ENCODE data around the gene GPR161.
A peak's percentile ranks its signal among the peaks of the same experiment; 100 is the strongest.

Gene GPR161

DNA sequence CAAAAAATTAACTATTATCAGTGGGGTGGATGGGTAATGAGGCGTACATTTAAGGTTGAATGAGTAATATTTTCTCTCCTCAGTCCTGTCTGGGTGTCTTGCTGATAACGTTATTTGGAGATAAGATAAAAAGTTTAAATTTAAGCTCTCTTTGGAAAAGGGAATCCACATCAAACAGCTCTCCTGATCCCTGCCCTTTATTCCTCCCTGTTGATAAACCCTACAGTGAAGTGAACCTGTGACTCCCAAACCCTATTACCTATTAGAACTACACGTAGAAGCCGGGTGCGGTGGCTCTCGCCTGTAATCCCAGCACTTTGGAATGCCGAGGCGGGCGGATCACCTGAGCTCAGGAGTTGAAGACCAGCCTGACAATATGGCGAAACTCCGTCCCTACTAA, 9.9 kb upstream of the GPR161 start:
- DNase-seq, result no peak

DNA sequence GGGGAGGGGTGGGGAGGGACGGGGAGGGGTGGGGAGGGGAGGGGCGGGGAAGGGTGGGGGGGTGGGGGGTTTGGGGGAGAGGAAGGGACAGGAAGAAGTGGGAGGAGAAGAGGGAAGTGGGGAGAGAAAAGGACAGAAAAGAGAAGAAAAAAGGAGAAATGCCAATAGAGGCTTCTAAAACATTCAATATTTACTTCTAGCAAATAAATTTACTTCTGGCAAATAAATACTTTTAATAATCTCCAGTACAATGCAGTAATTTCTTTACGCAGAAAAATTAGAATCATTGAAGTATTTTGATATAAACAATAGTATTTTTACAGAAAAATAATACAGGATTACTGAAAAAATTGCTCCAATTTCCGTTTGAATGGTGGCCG, 9.4 kb upstream of the GPR161 start:
- no peak for DNase-seq

DNA sequence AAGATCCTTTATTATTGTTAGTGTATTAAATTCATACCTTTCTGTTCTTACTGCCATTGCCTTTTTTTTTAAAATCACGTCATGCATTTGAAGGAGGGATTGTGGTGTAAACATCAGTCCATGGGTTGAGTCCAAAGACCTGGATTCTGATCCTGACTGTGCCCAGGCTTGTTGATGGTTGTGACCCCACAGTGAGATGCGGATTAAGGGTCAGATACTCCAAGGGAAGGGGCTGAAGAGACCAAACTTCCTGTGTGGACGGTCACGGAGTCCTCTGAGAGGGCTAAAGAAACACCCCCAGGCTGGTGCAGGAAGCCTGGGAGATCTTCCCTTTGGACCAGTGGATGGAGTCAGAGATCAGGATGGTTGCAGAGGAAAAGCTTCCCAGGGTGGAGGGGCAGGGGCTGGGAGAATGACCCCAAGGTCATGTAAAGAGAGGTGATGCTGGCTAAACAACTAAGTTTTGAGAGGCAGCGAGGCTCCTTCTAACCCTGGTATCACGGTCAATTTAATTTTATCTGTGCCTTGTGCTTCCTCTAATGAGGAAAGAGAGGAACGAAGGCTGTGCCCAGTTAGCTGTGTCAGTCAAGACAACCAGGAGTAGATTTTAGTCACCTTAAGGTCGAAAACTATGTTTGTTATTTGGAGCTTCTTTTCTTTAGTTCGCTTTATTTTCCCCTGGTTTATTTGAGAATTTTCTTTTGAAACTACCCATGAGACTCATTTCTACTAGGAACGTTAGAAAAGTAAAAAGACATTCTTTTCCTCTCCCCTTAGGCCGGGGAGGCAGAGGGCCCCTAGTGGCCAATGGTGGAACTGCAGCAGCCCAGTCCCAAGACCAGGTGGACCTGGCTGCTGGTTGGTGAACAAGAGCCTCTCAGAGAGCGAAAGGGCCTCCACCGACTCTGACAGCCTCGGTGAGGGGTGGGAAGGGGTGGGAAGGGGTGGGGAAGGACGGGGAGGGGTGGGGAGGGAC, 8.7 kb upstream of the GPR161 start:
- DNase-seq, result peak; percentile 82

DNA sequence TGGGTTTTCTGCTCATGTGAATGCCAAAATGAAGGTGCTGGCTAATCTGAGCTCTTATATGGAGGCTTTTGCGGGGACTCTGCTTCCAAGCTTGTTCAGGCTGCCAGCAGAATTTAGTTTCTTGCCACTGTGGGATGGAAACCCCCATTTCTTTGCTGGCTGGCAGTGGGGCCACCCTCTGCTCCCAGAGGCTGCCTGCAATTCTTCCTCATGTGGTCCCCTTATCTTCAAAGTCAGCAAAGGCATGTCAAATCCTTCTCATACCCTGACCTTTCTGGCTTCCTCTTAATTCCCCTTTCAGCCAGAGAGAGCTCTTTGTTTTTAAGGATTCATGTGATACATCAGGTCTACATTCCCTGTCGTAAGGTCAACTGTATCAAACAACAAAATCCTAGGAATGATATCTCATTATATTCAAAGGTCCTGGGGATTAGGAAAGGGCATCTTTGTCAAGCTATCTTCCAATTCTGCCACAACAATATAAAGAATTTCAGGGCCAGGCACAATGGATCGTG, 5.2 kb upstream of the GPR161 start:
- no peak for DNase-seq

DNA sequence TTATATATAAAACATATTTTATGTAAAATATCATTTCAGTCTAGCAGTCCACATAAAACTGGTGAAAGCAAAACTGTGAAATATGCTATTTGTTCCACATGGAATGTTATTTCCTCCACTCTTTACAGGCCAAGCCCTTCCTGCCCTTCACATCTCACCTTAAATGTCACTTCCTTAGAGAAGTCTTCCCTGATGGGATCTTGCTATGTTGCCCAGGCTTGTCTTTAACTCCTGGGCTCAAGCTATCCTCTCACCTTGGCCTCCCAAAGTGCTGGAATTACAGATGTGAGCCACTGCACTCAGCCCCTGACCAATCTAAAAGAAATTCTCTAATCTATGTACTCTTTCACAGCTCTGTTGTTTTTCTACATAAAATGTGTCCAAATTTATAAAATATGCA, 2.3 kb upstream of the GPR161 start:
- no peak for DNase-seq

DNA sequence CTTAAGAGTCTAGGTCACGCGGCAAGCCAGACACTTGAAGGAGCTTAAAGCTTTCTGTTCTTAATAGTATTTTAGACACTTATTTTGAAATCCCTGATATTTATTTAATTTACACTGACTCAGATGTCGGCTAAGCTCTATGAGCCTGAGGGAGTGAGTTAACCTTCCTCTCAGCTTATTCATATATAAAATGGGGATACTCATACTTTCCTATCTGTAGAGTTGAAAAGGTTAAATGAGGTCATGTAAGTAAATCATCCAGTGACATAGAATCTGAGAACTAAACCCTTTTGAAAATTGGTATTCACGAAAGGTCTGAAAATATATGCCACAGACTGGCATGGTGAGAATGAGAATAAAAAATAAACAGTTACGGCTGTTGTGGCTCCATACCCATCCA, 1.4 kb upstream of the GPR161 start:
- peak; percentile 17 for DNase-seq

DNA sequence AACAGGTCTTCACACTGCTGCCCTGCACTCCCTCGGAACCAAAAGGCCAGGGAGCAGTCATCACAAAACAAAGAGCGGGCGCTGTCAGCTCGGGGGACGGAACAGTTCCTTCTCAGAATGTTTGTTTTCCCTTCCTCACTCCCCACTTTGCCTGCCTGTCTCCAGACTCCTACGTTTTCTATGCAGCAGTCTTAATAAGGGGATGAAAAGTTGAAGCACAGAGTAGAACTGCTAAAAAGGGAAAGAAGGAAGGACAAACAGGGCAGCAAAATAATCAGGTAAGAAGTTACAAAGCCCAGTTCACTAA, 738 bp upstream of the GPR161 start:
- DNase-seq, result no peak

DNA sequence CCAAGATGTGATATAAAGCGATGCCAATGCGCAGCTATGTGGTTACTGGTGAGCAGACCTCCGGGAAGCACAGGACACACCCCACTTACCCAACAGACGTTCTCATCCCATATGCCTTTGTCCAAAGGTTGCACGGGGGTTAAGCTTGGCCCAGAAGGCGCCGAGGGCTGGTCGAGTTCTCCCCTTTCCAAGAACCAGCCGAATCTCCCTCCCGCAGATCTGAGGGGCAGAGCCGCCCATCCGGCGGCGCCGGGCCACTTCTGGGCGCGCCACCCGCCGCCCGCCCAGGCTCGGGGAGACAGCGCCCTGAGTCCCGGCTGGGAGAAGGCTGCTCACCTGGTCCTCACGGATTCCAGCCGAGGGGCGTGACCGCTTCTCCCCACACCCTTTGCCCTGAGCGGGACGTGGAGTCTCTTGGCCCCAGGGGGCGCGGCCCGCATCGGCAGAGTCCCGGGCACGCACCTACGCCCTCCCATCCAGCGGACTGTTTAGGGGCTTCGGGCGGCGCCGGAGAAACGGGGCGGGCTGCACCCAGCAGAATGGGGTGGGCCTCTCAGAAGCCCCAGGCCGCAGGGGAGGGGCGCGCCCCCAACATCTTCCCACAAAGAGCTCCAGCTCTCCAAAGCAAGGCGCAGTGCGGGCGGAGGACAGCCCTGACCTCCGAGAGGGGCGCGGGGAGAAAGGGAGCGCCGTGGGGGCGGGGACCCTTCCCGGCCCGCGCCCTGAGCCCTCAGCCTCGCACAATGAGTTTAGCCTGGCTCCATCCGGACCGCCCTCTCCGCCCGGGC, 615 bp downstream of the GPR161 start:
- peak; percentile 30 for DNase-seq

DNA sequence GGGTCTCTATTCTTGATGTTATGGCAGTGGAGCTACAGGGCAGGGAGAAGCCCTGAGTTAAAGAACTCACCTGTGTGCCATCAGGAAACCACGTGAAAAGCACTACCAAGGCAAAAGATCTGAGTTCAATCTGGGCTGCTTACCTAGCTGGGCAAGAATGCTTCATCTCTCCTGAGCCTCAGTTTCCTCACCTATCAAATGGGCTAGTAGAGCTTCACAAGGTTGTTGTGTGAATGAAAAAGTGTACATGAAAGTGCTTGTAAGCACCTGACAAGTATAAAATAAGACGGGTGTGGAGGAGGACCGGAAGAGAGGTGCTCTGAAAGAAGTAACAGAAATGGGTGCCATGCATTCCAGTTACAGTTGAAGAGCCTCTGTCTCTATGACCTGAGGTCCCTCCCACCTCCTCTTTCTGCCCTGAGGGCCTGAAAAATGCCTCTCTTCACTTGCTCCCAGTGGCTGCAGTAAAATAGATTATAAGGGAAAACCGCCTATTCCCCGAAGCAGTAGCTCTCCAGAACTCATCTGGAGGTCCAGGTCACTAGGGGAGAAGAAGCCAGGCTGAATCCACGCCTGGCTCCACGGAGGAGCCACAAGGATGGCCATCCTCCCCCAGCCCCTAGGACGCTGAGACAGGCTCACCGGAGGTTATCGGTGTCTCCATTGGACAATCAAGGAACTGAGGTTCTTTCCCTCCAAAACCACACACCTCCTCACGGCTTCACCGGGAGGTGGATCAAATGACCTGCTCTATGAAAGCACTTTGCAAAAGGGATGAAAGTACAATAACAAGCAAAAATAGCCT, 1.4 kb downstream of the GPR161 start:
- DNase-seq, result peak; percentile 41

DNA sequence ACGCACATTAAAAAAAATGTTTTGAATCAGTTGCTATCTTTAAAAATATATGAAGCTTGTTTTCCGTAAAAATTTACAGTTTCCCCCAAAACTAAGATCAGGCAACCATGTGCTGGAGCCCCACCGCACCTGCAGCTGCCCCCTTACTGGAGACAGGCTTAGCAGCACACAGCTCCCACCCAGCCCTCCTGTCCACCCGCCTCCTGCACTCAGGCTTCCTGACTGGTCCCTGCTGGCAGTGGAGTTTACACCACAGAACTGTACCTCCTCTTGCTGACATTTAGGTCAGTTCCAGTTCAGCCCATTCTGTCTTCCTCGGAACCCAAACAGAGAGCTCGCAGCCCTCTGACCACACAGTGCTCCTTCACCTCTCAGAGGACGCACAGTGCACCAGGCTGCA, 2.1 kb downstream of the GPR161 start:
- no peak for DNase-seq

DNA sequence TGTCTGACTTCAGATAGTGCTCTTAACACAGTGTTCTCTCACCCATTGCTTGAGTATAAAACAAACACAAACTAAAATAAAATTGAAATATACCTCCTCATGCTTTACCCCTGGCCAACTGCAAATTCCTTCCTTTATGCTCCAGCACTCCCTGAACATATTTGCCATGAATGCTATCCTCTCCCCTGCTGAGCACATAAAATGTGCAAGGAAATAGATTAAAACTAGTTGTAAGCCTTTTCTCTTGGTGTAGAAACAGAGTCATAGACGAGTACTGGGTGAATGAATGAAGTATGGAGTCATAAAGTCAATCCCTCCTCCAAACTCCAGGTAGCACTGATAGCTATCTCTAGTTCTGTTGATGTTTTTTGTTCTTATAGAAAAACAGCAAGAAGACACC, 2.6 kb downstream of the GPR161 start:
- no peak for DNase-seq

DNA sequence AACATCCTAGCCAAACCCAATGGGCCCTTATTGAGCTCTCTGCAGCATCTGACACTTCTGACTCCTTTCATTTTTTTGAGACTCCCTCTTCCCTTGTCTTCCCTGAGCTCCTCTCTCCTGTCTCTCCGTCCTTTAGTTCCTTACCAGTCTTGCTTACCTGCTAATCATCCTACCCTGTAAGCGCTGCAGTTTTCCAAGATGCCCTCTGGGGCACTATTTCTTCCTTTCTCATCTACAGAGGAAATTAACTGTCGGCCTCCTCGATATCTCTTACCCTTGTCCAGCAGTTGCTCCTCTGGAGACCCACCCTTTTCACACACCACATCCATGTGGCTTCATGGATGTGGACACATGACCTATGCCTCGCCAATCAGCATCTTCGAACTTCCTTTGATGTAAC, 6.8 kb downstream of the GPR161 start:
- DNase-seq, result no peak

DNA sequence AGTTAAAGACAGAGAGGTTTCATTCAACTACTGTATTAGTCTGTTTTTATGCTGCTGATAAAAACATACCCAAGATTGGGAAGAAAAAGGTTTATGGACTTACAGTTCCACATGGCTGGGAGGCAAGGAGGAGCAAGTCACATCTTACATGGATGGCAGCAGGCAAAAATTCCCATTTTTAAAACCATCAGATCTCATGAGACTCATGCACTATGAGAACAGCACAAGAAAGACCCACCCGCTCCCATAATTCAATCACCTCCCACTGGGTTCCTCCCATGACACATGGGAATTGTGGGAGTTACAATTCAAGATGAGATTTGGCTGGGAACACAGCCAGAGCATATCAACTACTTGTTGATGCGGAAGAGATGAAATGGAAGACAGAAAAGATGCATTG, 9.2 kb downstream of the GPR161 start:
- no peak for DNase-seq

DNA sequence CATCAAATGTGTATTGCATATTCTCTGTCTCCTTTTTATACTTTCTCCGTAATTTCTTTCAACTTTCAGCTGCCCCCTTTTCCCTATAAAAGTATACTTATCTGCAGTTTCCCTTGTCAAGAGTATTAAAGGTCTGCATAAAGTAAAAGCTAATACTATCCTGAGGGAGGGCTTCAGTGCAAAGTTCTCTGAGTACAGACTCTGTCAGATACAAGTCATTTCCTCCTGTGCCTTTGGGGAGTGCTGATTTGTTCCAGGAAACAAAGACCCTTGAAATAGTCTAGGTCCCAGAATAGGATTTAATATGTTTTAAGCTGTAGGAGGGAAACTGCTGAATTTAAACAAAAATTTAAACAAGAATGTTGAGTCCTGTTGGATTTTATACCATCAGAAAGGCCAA, 11.7 kb downstream of the GPR161 start:
- DNase-seq, result no peak

DNA sequence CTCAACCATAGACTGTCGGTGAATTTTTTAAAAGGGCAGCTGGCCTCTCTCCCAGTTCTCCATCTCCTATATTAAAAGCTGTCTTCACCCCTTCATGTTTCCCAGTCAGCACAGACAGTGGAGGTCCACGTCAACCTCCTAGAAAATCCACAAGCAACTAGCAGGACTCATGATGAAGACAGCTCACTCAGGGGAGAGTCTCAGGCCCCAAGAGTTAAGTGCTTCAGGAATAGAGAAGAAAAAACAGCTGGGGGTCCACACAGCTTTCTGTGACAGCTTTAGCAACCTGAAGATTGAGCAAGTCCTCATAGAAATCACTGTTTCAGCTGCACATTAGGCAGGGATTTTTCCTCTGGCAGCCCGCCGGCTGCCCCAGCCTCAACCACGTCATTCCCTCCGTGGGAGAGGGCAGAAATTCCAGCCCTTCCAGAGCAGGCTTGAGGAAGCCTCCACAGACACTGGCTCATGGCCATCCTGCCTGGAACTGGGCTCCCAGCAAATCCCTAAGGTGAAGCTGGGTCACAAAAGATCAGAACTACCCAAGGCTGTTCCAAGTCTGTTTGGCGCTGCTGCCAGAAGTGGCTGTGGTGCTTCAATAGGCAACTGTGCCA, 15.2 kb downstream of the GPR161 start:
- DNase-seq, result peak; percentile 77

DNA sequence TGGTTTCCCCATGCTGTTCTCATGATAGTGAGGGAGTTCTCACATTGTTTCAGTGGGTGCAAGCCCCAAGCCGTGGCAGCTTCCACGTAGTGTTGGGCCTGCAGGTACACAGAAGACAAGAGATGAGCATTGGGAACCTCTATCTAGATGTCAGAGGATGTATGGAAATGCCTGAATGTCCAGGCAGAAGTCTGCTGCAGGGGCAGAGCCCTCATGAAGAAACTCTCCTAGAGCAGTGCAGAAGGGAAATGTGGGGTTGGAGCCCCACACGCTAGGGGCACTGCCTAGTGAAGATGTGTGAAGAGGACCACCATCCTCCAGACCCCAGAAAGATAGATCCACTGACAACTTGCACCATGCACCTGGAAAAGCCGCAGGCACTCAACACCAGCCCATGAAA, 17.0 kb downstream of the GPR161 start:
- DNase-seq, result no peak

DNA sequence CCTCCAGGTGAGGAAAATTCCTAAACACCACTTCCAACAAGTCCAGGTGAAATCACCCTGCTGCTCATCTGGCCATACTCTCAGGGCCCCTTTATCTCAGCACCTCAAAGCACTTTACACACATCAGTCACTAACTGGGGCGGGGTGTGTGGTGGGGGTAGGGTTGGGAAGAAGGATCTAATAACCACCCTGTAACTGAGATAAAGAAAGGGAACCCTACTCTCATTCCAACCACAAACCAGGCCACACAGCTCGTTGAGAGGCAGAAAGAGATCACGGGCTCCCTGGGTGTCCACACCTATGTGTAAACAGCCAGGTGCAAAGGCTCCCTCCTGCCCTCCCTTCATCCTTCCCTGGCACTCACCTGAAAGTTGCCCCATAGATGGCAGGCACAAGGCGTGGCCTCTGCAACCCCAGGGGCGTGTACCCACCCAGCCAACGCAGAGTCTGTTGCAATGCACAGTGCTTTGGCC, 20.4 kb downstream of the GPR161 start:
- no peak for DNase-seq

DNA sequence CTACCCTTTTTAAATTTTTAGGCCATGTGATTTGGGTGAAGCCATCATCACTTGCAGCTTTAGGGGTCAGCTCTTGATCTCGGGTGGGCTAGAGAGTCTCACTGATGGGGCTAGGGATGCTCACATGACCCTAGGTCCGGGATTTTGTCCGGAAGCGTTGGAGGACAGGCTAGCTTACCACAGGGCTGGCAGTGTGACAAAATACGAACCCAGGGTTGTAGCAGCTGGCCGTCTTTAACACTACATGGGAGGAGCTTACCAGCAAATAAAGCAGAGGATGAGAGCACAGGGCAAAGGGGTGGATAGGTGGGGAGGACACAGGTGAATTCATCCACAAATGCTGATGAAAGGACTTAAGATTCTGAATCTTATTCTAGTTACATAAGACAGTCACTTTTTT, 21.9 kb downstream of the GPR161 start:
- DNase-seq, result no peak

DNA sequence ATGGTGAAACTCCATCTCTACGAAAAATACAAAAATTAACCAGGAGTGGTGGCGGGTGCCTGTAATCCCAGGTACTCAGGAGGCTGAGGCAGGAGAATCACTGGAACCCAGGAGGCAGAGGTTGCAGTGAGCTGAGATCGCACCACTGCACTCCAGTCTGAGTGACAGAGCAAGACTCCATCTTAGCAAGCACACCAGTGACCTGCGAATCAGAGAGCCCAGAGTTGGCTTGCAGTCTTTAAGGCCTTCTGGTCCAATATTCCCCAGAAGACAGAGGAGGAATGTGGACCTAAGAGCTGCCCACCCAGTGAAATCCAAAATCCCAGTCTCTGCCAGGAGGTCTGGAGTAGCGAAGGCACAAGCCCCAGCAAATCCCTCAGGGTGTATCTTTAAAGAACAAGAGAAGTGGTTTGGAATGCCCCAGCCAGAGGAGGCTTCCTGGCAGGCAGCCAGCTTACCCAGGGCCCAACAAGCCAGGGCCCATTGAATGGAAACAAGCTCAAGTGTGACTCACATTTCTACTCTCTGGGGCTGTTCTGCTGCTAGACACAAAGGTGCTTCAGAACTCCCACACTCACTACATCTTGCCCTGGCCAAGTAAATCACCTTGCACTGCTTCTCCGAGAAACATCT, 23.9 kb downstream of the GPR161 start:
- DNase-seq, result peak; percentile 84

DNA sequence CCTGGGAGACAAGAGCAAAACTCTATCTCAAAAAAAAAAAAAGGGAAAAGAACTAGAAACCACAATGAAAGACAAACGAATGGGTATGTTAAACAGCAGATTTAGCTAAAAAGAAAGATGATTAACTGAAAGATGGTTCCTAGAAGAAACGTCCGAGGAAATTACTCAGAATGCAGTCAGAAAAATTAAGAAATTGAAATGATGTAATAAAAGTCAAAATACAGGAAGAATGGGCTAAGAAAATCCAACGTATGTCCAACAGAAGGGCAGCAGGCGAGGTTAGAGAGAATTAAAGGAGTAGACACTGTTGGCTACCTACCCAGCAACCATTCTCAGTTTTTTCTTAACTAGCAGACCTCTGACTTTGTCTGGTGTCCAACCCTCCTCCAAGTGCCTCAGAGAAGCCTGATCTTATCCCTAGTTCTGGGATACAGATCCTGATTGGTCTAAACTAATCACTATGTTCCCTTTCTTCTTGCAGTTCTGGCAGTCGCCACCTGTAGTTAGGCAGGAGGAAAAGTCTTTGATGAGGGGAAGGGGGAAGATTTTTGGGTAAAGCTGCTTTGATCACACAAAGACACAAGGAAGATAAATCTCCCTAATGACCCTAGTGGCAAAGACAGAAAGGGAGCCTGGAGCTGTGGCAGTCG, 25.7 kb downstream of the GPR161 start:
- DNase-seq, result no peak

DNA sequence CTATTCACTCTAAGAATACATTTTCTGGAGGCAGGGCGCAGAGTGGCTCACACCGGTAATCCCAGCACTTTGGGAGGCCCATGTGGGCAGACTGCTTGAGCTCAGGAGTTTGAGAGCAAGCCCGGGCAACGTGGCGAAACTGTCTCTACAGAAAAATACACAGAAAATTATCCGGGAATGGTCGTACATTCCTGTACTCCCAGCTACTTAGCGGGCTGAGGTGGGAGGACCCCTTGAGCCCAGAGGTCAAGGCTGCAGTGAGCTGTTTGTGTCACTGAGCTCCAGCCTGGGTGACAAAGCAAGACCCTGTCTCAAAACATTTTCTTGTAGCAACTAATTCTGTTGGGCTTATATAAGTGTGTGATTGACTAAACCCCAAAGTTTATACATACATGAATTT, 30.5 kb downstream of the GPR161 start:
- DNase-seq, result no peak

DNA sequence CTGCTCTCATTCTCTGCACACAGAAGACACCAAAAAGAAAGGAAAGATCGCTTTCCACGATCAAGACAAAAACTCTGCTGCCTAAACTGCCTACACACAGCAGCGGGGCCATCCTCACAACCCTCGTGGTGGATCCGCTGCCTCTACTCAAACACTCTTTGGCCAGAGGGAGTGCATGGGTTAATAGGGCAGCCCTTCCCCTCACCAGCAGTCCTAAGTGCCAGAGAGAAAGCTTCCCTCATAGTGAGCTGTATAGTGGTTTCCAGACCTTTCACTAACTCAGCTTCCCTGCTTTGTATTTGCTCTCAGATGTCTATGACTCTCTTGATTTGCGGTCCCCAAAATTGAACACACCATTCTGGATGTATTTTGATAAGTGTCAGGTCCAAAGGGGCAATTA, 30.9 kb downstream of the GPR161 start:
- no peak for DNase-seq

All from EL (cell line).